Fibroblast of skin of abdomen (primary cell): ENCODE data around the gene ATP10B. TPM values are rescaled to one million over a fixed set of nuclear protein-coding genes. Genes with fewer than 3 reads are reported as not detected.
"Not testable (repeated sequence)": the region's sequence is repeated elsewhere in the genome, so short reads cannot be mapped to it uniquely, and the experiment has no call there.

Experiments
- DNase-seq: peaks from one replicate; pipeline ENCODE4 v3.0.0-alpha.2; 2013
- polyA plus RNA-seq, 2 experiments: library from polyadenylated mRNA; unstranded; fragments of 120-200 nt; gene quantifications; one replicate each; pipeline ENCODE4 v1.2.1, GENCODE V29; 2013; ENCODE audit not compliant: insufficient read length in 2 of 2

ATP10B gene, protein sequence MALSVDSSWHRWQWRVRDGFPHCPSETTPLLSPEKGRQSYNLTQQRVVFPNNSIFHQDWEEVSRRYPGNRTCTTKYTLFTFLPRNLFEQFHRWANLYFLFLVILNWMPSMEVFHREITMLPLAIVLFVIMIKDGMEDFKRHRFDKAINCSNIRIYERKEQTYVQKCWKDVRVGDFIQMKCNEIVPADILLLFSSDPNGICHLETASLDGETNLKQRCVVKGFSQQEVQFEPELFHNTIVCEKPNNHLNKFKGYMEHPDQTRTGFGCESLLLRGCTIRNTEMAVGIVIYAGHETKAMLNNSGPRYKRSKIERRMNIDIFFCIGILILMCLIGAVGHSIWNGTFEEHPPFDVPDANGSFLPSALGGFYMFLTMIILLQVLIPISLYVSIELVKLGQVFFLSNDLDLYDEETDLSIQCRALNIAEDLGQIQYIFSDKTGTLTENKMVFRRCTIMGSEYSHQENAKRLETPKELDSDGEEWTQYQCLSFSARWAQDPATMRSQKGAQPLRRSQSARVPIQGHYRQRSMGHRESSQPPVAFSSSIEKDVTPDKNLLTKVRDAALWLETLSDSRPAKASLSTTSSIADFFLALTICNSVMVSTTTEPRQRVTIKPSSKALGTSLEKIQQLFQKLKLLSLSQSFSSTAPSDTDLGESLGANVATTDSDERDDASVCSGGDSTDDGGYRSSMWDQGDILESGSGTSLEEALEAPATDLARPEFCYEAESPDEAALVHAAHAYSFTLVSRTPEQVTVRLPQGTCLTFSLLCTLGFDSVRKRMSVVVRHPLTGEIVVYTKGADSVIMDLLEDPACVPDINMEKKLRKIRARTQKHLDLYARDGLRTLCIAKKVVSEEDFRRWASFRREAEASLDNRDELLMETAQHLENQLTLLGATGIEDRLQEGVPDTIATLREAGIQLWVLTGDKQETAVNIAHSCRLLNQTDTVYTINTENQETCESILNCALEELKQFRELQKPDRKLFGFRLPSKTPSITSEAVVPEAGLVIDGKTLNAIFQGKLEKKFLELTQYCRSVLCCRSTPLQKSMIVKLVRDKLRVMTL (N-terminal part only)
- polyA plus RNA-seq (2013, experiment 1 of 2; ENCODE audit: insufficient read length), result not detected
- not detected for polyA plus RNA-seq (2013, experiment 2 of 2; ENCODE audit: insufficient read length)

DNA sequence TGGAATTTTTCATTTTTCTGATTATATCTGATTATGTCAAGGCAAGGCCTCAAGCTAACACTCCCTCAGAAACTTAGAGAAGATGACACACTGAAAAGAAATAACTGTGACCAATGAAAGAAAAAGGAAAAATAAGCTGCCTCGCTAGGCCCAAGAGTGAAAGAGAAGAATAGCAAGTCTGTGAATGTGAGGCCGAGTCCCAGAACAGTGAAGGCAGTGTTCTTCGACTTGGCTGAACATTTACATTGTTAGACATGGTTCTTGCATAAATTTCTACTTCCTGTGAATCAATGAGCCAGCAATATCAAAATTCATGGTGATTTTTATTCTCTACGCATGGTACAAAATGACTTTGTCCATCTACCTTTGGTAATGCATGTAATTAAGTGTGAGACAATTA is at the start of gene ATP10B:
TSS of gene ATP10B (minus strand) at position 163 of the 400 bp plus-strand sequence. CDS start 164,137 bp downstream, outside the sequence.
- DNase-seq, result no peak

DNA sequence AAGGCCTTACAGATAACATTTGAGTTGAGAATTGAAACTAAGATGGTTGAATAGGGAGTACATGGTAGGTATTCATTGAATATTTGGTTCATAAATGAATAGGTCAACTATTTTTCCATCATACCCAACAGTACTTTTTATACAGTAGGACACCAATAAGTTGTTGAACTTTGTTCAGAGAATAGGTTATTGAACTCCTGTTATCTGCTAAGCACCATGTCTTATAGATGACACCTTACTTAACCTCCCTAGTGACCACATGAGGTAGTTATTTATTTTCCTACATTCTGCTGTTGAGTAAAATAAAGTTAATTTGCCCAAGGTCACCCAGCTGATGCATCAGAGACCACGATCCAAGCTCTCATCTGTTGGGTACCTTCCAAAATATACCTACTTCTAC is 49.6 kb upstream of the ATP10B start:
- DNase-seq, result no peak

DNA sequence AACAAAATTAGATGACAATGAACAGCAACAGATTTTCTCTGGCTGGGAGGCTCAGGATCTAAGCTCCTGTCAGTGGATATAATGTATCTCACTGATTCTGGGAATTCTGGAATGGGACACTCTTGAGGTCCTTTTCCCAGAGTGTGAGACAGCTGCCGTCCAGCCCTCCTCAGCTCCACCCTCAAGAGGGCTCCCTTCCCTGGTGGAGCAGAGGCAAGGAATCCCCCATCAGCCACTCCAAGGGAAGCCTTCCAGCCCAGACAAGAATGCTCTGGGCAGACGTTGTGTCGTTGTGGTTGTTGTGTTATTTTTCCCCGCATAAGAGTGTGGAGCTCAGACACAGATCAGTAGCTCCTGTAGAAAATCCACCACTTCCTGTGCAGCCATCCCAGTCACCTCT is 47.7 kb upstream of the ATP10B start:
- DNase-seq, result no peak

DNA sequence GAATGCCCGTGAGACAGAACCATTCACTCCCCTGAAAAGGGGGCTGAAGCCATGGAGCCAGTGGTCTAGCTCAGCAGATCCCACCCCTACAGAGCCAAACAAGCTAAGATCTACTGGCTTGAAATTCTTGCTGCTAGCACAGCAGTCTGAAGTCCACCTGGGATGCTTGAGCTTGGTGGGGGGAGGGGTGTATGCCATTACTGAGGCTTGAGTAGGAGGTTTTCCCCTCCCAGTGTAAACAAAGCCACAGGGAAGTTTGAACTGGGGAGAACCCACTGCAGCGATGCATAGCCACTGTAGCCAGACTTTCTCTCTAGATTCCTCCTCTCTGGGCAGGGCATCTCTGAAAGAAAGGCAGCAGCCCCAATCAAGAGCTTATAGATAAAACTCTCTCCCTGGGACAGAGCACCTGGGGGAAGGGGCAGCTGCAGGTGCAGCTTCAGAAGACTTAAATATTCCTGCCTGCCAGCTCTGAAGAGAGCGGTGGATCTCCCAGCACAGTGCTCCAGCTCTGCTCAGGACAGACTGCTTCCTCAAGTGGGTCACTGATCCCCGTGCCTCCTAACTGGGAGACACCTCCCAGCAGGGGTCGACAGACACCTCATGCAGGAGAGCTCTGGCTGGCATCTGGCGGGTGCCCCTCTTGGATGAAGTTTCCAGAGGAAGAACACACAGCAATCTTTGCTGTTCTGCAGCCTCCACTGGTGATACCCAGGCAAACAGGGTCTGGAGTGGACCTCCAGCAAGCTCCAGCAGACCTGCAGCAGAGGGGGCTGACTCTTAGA is 41.4 kb upstream of the ATP10B start:
- DNase-seq, result not testable (repeated sequence)

DNA sequence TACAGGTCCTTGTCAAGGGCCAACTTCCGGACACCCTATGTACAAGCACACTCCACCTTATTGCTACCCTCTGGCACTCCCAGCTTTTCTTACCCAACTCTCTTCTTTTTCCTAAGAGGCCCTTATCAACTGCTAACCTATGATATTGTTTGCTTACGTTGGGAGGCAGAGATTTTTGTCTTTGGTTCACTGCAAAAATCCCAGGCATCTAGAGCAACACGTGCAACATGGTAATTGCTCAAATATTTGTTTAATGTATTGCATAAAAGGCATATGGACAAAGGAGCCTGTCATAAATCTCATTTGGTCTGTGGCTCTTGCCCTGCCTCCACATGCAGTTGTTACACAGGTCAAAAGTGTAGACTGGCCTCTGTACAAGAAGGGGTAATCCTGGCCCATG is 35.8 kb upstream of the ATP10B start:
- no peak for DNase-seq

DNA sequence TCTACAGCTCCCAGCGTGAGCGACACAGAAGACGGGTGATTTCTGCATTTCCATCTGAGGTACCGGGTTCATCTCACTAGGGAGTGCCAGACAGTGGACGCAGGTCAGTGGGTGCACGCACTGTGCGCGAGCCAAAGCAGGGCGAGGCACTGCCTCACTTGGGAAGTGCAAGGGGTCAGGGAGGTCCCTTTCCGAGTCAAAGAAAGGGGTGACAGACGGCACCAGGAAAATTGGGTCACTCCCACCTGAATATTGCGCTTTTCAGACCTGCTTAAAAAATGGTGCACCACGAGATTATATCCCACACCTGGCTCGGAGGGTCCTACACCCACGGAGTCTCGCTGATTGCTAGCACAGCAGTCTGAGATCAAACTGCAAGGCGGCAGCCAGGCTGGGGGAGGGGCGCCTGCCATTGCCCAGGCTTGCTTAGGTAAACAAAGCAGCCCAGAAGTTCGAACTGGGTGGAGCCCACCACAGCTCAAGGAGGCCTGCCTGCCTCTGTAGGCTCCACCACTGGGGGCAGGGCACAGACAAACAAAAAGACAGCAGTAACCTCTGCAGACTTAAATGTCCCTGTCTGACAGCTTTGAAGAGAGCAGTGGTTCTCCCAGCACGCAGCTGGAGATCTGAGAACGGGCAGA is 21.7 kb upstream of the ATP10B start:
- not testable (repeated sequence) for DNase-seq

DNA sequence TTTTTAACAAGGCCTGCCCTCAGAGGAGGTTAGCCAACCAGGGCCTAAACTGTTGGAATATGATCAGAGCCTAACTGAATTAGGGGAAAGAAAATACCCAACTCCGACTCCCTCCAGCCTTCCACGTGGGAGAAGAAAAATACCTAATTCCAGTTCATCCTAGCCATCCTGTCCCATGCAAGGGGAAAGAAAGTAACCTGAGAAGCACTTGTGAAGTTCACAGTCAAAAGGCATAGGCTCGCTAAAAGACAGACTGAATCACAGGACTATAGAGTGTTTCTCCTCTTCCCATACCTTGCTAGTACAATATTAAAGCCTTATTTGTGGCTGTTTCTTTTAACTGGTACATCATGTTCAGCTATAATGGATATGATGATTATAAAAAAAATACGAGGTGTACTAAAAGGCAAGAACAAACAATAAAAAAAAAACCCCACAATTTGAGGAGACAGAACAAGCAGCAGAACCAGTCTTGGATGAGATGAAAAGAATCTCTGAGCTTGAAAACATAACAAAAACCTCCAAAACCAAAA is 18.0 kb upstream of the ATP10B start:
- DNase-seq, result no peak

DNA sequence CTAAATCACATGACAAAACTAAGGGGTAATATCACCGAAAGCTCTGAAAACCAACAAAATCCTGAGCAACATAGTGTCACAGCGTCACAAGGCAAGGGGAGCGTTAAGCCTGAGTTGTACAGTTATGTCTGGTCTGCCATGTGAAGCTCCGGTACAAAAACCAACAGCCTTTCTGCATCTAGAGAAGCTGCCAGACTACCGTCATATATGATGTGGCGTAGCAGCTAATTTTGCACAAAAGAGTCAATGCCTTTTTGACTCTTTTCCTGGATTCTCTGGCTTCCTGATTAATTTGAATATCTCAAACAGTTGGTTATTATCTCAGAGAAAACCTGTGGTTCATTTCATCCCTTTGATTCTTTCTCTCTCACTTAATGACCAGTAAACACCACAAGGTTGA is 16.0 kb upstream of the ATP10B start:
- DNase-seq, result no peak

DNA sequence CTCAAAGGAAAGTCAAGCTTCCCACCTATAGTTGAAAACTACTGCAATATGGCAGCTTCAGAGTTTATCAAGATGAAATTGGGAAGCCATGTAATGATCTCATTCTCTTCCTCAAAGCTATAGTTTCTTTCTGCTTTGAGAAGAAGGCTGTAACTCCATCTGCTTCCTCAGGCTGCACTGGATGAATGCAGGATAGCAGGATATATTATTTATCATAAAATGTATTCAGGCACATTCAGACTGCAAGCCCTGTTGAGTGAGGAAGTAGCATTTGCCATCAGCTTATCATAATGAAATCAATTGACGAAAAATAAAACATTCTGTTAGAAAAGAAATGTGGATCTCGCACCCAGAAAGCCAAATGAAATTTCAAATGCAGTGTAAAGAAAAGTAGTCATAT is 560 bp downstream of the ATP10B start:
- DNase-seq, result no peak

DNA sequence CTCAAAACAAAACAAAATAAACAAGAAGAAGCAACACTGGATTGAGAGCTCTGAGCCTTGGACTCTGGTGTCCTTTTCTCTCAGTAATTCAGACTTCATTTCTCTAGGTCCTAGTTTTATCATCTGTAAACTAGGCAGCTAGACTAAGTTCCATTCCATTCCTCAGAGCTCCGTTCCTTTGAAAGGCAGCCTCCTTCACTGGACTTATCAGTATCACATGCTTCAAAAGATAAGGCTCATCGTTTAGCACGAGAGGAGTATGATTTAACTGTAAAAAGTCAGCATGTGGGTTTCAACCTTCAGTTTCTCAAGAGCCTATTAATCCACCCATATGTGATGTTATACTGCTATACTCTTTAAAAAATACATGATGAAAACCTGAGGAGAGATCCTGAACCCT is 1.6 kb downstream of the ATP10B start:
- DNase-seq, result no peak

DNA sequence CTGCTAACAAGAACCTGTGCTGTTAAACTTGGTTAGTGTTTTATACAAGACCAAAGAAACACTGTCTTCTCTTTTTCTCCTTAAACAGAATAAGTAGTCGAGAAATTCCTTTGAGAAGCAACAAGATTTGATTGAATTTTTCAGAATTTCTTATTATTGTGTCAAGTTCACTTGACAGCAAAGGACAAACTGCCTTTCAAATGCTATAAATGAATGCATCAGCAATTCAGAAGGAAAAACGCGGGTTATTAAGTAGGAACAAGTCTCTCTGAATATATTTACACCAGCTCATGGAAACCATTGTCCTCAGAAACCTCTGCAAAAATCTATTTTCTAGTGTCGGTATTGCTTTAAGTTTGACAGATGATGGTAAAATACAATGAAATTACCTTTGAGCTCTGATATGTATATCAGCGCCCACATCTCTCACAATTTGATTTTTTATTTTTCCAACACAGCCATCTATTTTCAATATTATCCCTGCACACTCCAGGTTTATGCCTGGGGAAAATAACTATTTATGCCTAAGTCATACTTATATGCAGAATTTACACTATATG is 4.4 kb downstream of the ATP10B start:
- DNase-seq, result no peak

DNA sequence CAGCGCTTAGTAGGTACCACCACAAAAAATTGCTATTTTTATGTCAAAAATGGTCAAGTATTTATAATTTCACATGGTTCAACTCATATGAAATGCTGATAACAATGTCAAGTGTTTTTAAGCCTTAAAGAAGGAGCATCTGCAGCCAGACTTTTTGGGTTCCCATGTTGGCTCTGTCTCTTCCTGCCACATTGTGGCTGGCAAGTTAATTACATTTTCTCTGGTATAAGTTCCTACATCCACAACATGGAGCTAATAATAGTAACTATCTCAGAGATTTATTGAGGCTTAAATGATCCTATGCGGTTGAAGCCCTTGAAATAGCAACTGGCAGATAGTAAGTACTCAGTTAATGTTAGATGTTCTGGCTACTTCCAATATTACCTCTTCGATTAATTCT is 5.4 kb downstream of the ATP10B start:
- DNase-seq, result no peak

DNA sequence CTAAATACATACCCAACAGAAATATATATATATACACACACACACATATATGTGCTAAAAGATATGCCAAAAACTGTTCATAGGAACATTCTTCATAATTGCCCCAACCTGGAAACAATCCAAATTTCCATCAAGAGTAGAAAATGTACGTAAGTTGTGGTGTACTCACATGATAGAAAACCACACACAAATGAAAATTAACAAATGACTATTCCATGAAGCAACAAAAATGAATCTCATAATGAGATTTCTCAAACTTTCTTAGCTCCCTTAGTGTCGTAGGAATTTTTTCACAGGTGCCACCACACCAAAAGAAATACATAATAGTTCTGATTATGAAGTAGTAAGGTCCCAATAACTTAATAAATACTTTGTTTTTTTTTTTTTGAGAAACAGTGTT is 7.8 kb downstream of the ATP10B start:
- no peak for DNase-seq

DNA sequence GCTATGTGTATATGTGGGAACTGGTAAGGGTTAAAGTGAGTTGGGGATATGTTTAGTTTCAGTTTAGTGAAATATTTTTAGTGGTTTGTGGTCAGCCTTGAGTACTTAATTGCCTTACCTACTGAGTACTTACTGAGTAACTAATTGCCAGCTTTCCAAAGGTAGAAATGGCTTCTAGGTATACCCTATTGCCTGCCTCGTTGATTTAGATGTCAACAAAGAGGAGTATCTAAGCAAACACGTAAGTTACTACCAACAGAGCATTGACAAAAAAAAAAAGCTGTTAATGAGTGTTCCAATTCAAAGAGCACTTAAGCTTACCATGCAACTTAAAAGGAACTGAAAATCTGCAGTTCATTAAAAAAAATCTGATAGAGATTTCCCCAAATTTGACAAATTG is 8.8 kb downstream of the ATP10B start:
- no peak for DNase-seq

DNA sequence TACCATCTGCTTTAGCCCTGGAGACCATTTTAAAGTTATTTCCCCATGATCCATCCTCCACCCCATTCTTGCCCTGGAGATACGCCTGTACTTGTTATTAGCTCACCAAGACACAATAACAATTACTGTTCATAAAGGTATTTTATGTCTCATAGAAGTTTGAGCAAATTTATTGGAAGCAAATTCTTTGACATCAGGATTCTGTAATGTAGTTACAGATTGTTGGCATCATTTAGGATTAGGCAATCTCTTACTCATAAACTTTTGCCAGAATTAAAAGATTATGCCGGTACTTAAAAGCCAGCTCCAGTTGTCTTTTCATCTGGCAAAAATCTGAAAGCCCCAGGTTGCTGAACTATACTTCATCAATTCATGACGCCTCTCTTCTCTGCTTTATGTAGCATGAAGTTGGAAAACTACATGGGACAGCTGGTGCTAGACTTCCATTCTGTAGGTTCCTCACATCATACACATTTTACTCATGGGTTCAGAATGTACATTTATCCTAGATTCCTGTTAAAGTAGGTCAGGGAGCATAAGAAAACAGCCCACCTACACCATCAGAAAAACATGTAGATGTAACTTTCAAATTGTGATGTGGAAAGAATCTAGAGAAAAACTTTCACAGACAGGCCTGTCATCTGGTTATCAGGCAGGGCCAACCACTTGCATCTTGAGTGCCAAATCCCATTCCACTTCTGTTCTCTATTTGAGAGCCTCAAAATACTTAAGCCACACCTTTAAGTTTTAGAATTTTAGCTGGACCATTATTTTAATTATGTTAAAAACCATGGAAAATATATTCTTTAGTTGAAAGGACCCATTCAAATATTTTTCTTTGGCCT is 14.0 kb downstream of the ATP10B start:
- peak; percentile 70 for DNase-seq

DNA sequence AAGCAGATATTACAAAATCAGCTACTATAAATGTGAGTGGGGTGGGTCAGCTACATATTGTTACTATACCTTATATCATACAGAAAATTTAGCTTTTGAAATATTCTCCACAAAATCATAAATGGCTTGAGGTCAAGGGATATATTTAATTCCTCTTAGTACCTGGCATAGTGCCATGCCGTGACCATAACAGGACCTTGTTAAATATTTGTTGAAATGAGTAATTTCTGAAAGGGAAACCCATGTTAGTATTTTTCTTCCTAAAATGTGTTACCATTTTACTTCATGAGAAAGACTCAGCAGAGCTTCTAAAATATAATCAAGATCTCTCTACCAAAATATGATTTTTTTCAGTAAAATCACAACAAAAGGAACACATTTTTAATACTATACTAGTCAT is 14.8 kb downstream of the ATP10B start:
- no peak for DNase-seq

DNA sequence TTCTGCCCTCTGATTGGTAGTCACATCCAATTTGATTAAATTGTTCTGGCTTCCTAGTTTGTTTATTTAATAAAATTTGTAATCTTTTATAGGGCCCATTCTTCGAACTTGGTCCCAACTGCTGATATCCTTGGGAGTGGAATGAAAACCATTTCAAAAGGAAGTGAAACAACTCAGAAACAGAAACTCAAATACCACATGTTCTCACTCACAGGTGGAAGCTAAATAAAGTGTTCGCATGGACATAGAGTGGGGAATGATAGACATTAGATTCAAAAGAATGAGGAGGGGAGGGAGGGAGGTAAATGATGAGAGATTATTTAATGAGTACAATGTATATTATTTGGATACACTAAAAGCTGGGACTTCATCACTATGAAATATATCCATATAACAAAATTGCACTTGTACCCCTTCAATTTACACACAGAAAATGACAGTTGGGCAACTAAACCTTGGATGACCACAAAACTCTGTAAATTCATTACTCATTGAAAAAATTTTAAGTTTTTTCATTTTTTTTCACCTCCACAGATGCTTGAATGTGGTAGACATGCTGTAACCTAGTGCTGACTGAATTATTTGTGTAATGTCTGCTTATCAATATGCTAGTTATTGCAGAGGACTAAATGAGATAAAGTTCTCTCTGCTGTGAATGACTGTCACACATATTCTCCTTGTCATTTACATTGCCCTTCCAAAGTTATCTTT is 16.0 kb downstream of the ATP10B start:
- DNase-seq, result no peak

DNA sequence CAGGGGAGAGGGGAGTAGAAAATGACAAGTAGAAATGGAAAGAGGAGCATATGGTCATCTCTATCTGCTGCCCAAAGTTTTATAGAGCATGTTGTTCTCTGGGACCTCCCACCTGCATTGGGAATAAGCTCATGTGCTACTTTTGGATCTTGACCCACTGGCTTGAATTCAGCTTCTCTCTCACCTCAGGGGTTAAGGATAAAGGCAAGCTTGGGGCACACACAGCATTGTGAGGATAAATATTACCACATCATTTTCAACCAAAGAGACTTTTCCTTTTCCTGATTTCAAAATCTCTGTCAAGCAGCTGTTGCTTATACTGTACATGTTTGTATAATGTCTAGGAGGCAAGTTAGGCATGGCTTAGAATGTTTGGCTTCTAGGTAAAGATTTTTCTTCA is 16.6 kb downstream of the ATP10B start:
- no peak for DNase-seq

DNA sequence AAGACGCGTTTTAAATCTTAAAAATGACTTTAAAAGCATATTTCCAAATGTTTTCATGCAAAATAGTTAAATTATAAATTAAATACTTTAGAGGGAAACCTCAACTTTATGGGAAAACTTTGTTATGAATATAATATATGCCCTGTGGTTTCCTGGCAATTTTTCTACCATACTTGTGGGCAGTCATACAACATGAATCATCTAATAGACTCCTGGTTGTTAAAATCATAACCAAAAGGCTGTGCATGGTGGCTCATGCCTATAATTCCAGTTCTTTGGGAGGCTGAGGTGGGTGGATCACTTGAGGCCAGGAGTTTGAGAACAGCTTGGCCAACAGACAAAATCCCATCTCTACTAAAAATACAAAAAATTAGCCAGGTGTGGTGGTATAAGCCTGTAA is 18.2 kb downstream of the ATP10B start:
- DNase-seq, result peak; percentile 66

DNA sequence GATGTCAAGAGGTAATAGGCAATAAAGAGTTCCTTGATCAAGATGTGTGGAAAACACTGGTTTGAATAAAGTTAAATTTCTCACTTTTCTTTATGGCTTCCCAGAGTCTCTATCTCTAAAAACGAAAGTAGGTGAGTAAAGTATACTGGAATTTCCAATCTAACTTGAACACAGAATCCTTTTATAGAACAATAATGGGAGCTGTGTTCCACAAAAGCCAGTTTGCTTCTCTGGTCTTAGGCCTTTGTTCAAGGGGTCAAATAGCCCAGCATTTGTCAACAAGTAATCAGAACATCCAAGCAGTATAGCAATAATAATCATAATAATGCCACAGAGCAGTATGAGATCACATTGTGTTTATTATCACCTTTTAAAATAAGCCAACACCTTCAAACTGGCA is 20.2 kb downstream of the ATP10B start:
- DNase-seq, result no peak
